HEK293 (cell line): ENCODE data around the gene LENEP.

ENCODE experiments used
- CTCF ChIA-PET: fragments of 350-600 bp; formaldehyde crosslinking; extraction: SDS; loops from one replicate; lab custom pipeline; 2021; ENCODE audit warnings: antibody characterized with exemption; lab: Yijun Ruan, JAX
- POLR2A ChIA-PET: fragments of 300-600 bp; formaldehyde crosslinking; extraction: SDS; loops from one replicate; lab custom pipeline; 2020; ENCODE audit warnings: antibody characterized with exemption, inconsistent platforms; lab: Yijun Ruan, JAX
- H3K27ac ChIP-seq: fragments of 200-500 bp; sonication (Bioruptor generic); 2 replicates; pipeline ENCODE4 v1.5.1; 2014; ENCODE audit warnings: low read depth, low read length, control low read depth, inconsistent platforms; ENCODE audit errors: extremely low read depth
- H3K36me3 ChIP-seq, 2 experiments: fragments of 200-500 bp in 1 of 2; sonication (Bioruptor generic) in 1 of 2; 1 replicate in 1 of 2; 2 replicates in 1 of 2; pipeline ENCODE4 v1.5.1; 2014 to 2017; ENCODE audit warnings: inconsistent platforms in 2 of 2, low read length in 2 of 2; ENCODE audit not compliant: control insufficient read depth in 2 of 2, insufficient read depth in 1 of 2
- H3K4me1 ChIP-seq: fragments of 200-500 bp; sonication (Bioruptor generic); 2 replicates; pipeline ENCODE4 v1.5.1; 2014; ENCODE audit warnings: mild to moderate bottlenecking, low read length, inconsistent platforms; ENCODE audit not compliant: control insufficient read depth, insufficient read depth
- H3K4me3 ChIP-seq: 2 replicates; pipeline ENCODE4 v1.5.1; 2011; ENCODE audit warnings: low read depth, mild to moderate bottlenecking, control low read depth, low read length, moderate library complexity
- H3K9me3 ChIP-seq: fragments of 200-500 bp; sonication (Bioruptor generic); 2 replicates; pipeline ENCODE4 v1.5.1; 2014; ENCODE audit warnings: low read depth, low read length, inconsistent platforms; ENCODE audit not compliant: control insufficient read depth, insufficient read depth
- GLI4 ChIP-seq: fragments of 450-650 bp; formaldehyde crosslinking; IDR thresholded peaks from 2 replicates; pipeline ENCODE4 v1.5.1; 2016; ENCODE audit warnings: missing biosample characterization, missing genetic modification characterization
- HOXC10 ChIP-seq: sonication (generic); formaldehyde crosslinking; IDR thresholded peaks from 2 replicates; pipeline ENCODE4 v1.8.1; 2023; ENCODE audit warnings: mild to moderate bottlenecking, missing genetic modification reagents
- KLF8 ChIP-seq: fragments of 450-650 bp; formaldehyde crosslinking; IDR thresholded peaks from 2 replicates; pipeline ENCODE4 v1.5.1; 2016; ENCODE audit warnings: missing biosample characterization, missing genetic modification characterization
- PRDM6 ChIP-seq: fragments of 450-650 bp; formaldehyde crosslinking; IDR thresholded peaks from 2 replicates; pipeline ENCODE4 v1.5.1; 2017; ENCODE audit warnings: missing biosample characterization, missing genetic modification characterization
- SCRT1 ChIP-seq: fragments of 450-650 bp; formaldehyde crosslinking; IDR thresholded peaks from 2 replicates; pipeline ENCODE4 v1.5.1; 2016; ENCODE audit warnings: missing biosample characterization, missing genetic modification characterization, borderline replicate concordance
- SCRT2 ChIP-seq: fragments of 450-650 bp; formaldehyde crosslinking; IDR thresholded peaks from 2 replicates; pipeline ENCODE4 v1.5.1; 2016; ENCODE audit warnings: missing biosample characterization, missing genetic modification characterization
- TCF7L2 ChIP-seq: IDR thresholded peaks from 2 replicates; pipeline ENCODE4 v1.6.1; 2011; ENCODE audit warnings: low read depth, mild to moderate bottlenecking, inconsistent platforms, low read length, moderate library complexity, borderline replicate concordance
- YY2 ChIP-seq: fragments of 450-650 bp; formaldehyde crosslinking; IDR thresholded peaks from 2 replicates; pipeline ENCODE4 v1.5.1; 2016; ENCODE audit warnings: missing biosample characterization, missing genetic modification characterization
- ZFHX2 ChIP-seq: fragments of 450-650 bp; formaldehyde crosslinking; conservative IDR thresholded peaks from 2 replicates; pipeline ENCODE4 v1.5.1; 2016; ENCODE audit warnings: missing biosample characterization, missing genetic modification characterization
- ZFP3 ChIP-seq: fragments of 450-650 bp; formaldehyde crosslinking; IDR thresholded peaks from 2 replicates; pipeline ENCODE4 v1.5.1; 2016; ENCODE audit warnings: low read depth, missing biosample characterization, missing genetic modification characterization
- ZIC2 ChIP-seq: fragments of 450-650 bp; formaldehyde crosslinking; IDR thresholded peaks from 2 replicates; pipeline ENCODE4 v1.5.1; 2016; ENCODE audit warnings: missing biosample characterization, missing genetic modification characterization
- ZNF114 ChIP-seq: fragments of 450-650 bp; formaldehyde crosslinking; IDR thresholded peaks from 2 replicates; pipeline ENCODE4 v1.5.0; 2017; ENCODE audit warnings: missing biosample characterization, missing genetic modification characterization
- ZNF155 ChIP-seq: fragments of 450-650 bp; formaldehyde crosslinking; IDR thresholded peaks from 2 replicates; pipeline ENCODE4 v1.5.1; 2016; ENCODE audit warnings: missing biosample characterization, missing genetic modification characterization
- ZNF16 ChIP-seq: fragments of 450-650 bp; formaldehyde crosslinking; IDR thresholded peaks from 2 replicates; pipeline ENCODE4 v1.5.1; 2016; ENCODE audit warnings: low read depth, missing biosample characterization, missing genetic modification characterization
- ZNF266 ChIP-seq: fragments of 450-650 bp; formaldehyde crosslinking; IDR thresholded peaks from 2 replicates; pipeline ENCODE4 v1.5.1; 2016; ENCODE audit warnings: missing biosample characterization, missing genetic modification characterization, low read depth
- ZNF274 ChIP-seq, 2 experiments: fragments of 200-500 bp in 1 of 2; fragments of 450-650 bp in 1 of 2; sonication (Bioruptor generic) in 1 of 2; formaldehyde crosslinking in 1 of 2; IDR thresholded peaks; 2 replicates each; pipeline versions ENCODE4 v1.5.1 to v1.6.1; 2014 to 2016; ENCODE audit warnings: borderline replicate concordance in 1 of 2, inconsistent platforms in 1 of 2, low read length in 1 of 2, missing biosample characterization in 1 of 2, missing genetic modification characterization in 1 of 2
- ZNF366 ChIP-seq: fragments of 450-650 bp; formaldehyde crosslinking; conservative IDR thresholded peaks from 2 replicates; pipeline ENCODE4 v1.5.1; 2016; ENCODE audit warnings: missing biosample characterization, missing genetic modification characterization
- ZNF398 ChIP-seq: fragments of 450-650 bp; formaldehyde crosslinking; IDR thresholded peaks from 2 replicates; pipeline ENCODE4 v1.5.1; 2017; ENCODE audit warnings: missing biosample characterization, missing genetic modification characterization
- ZNF423 ChIP-seq: fragments of 450-650 bp; formaldehyde crosslinking; IDR thresholded peaks from 2 replicates; pipeline ENCODE4 v1.5.1; 2016; ENCODE audit warnings: missing biosample characterization, missing genetic modification characterization
- ZNF426 ChIP-seq: fragments of 450-650 bp; formaldehyde crosslinking; IDR thresholded peaks from 2 replicates; pipeline ENCODE4 v1.5.1; 2017; ENCODE audit warnings: missing biosample characterization, missing genetic modification characterization, mild to moderate bottlenecking, inconsistent platforms, moderate library complexity
- ZNF449 ChIP-seq: fragments of 450-650 bp; formaldehyde crosslinking; IDR thresholded peaks from 2 replicates; pipeline ENCODE4 v1.5.1; 2017; ENCODE audit warnings: missing biosample characterization, mild to moderate bottlenecking, missing genetic modification characterization, moderate library complexity
- ZNF530 ChIP-seq: fragments of 450-650 bp; formaldehyde crosslinking; IDR thresholded peaks from 2 replicates; pipeline ENCODE4 v1.5.1; 2016; ENCODE audit warnings: low read depth, missing biosample characterization, missing genetic modification characterization
- ZNF544 ChIP-seq: fragments of 450-650 bp; formaldehyde crosslinking; IDR thresholded peaks from 2 replicates; pipeline ENCODE4 v1.5.0; 2017; ENCODE audit warnings: missing biosample characterization, missing genetic modification characterization
- ZNF585B ChIP-seq: fragments of 450-650 bp; formaldehyde crosslinking; IDR thresholded peaks from 2 replicates; pipeline ENCODE4 v1.5.1; 2016; ENCODE audit warnings: missing biosample characterization, missing genetic modification characterization
- ZNF596 ChIP-seq: fragments of 450-650 bp; IDR thresholded peaks from 2 replicates; pipeline ENCODE4 v1.5.0; 2018; ENCODE audit warnings: missing biosample characterization, mild to moderate bottlenecking, missing genetic modification characterization, moderate library complexity
- ZNF600 ChIP-seq: fragments of 450-650 bp; formaldehyde crosslinking; IDR thresholded peaks from 2 replicates; pipeline ENCODE4 v1.5.1; 2016; ENCODE audit warnings: missing biosample characterization, missing genetic modification characterization
- ZNF629 ChIP-seq: fragments of 450-650 bp; formaldehyde crosslinking; IDR thresholded peaks from 2 replicates; pipeline ENCODE4 v1.5.1; 2017; ENCODE audit warnings: missing biosample characterization, missing genetic modification characterization
- ZNF654 ChIP-seq: fragments of 450-650 bp; formaldehyde crosslinking; IDR thresholded peaks from 2 replicates; pipeline ENCODE4 v1.5.1; 2016; ENCODE audit warnings: low read depth, missing biosample characterization, missing genetic modification characterization

Gene LENEP

GRCh38 chr1:154954541-154954940, 38.8 kb upstream of the LENEP start (continued):
- TF ChIP-seq ZNF654 (tag by site-specific recombination) = no peak
- no peak for TF ChIP-seq ZFHX2
- no peak for TF ChIP-seq ZNF449 (tag by site-specific recombination)

GRCh38 chr1:154955039-154955717, 38.2 kb upstream of the LENEP start:
- POLR2A ChIA-PET = interaction anchor here (0.7 to 3.9 kb wide), 11 partner anchors 11 to 396 kb away, joined by 3 to 41 read pairs (median 5); partner anchors contain the start of genes ADAM15, FLAD1, LENEP and PMVK
- Histone ChIP-seq H3K4me1 (peaks cover 2% of the 10 kb centered on the region; the same call in 1 of the 2 replicates), H3K4me3 (peak overlapping the region; percentile 59), H3K9me3 (no peaks in the 10 kb centered on the region), H3K36me3 (peaks cover 3 to 30% of the 10 kb centered on the region in 2 experiments), H3K27ac (no peak overlapping the region)
- CTCF ChIA-PET = interaction anchor here (0.7 to 3.0 kb wide), 12 partner anchors 15 to 130 kb away, joined by 3 to 10 read pairs (median 6); partner anchors contain the start of genes ADAM15, FLAD1 and PMVK
- peak; percentile 73; the same call in 1 of the 2 replicates for TF ChIP-seq SCRT1
- no peak for TF ChIP-seq ZNF629 (tag by site-specific recombination)
- 0 out of 2 replicates have a peak, but pooled peaks have one; percentile 21 for TF ChIP-seq ZFHX2
- peak; percentile 98 for TF ChIP-seq SCRT2
- TF ChIP-seq ZNF266 (tag by site-specific recombination) = no peak
- no peak for TF ChIP-seq PRDM6 (tag by site-specific recombination)
- TF ChIP-seq ZNF585B = no peak
- no peak for TF ChIP-seq ZNF600 (tag by site-specific recombination)
- no peak for TF ChIP-seq ZNF530 (tag by site-specific recombination)
- no peak for TF ChIP-seq GLI4 (tag by site-specific recombination)
- no peak for TF ChIP-seq HOXC10
- TF ChIP-seq ZNF16 (tag by site-specific recombination) = no peak
- peak; percentile 40 for TF ChIP-seq ZNF366 (tag by site-specific recombination)
- TF ChIP-seq ZNF155 (tag by site-specific recombination) = no peak
- no peak for TF ChIP-seq ZNF426 (tag by site-specific recombination)
- 0 out of 2 replicates have a peak, but pooled peaks have one; percentile 51 for TF ChIP-seq ZNF398
- no peak for TF ChIP-seq ZFP3 (tag by site-specific recombination)
- no peak for TF ChIP-seq ZNF114
- no peak for TF ChIP-seq KLF8 (tag by site-specific recombination)
- TF ChIP-seq YY2 (tag by site-specific recombination) = peak; percentile 54; the same call in 1 of the 2 replicates
- no peak for TF ChIP-seq ZNF423 (tag by site-specific recombination)
- TF ChIP-seq ZNF596 (tag by site-specific recombination) = no peak
- TF ChIP-seq ZIC2 (tag by site-specific recombination) = no peak
- TF ChIP-seq ZNF274 (IDR thresholded peaks at IDR 0.05; ENCODE audit: low read length) = no peak
- no peak for TF ChIP-seq ZNF274 (tag by site-specific recombination; IDR thresholded peaks at IDR 0.05; ENCODE audit: borderline replicate concordance)
- no peak for TF ChIP-seq TCF7L2
- no peak for TF ChIP-seq ZNF544 (tag by site-specific recombination)
